ENCODE measurements around the gene SLC29A3. TPM values are rescaled to one million over a fixed set of nuclear protein-coding genes. Genes with fewer than 3 reads are reported as not detected.

The SLC29A3 gene
- total RNA-seq, 3 donors from 2014 or later (not counting 1 experiment from before 2014, with no cell fraction given), result 4.0 to 6.6 (median 5.3) TPM

DNA sequence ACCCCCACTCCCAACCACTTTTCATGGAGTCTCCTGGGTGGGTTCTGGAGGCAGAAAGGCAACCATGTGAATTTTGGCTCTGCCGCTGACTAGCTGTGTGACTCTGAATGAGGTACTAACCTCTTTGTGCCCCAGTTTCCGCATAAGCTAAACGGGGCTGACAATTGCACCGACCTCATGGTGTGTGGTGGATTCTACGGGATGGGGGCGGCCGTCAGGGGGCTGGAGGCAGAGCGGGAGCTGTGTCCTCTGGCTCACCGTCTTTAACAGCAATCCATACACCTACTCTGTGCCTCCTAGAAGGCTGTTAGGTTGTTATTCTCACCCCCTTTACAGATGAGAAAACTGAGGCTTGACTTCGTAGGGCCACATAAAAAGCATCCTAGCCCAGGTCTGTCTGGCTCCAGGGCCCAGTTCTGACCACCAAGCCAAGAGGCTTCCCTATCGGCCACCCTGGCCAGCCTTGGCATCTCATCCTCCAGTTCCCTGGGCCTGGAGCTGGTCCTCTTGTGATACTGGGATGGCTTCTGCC, 4.3 kb upstream of the SLC29A3 start:
- Mint-ChIP-seq H3K4me1 (peaks cover 5 to 17% of the 10 kb centered on the region in 2 donors), H3K27ac (no peak overlapping the region), H3K9me3 (no peaks in the 10 kb centered on the region), H3K36me3 (no peaks in the 10 kb centered on the region), H3K4me3 (no peak overlapping the region), H3K27me3 (ENCODE audit: low read depth in 2 of 2) (peaks cover 18 to 19% of the 10 kb centered on the region in 2 donors)
- Histone ChIP-seq H3K4me1 (ENCODE audit: control insufficient read depth, insufficient read depth, low read length) (peaks cover 15% of the 10 kb centered on the region), H3K27me3 (ENCODE audit: control insufficient read depth, insufficient read depth, low read length) (no peaks in the 10 kb centered on the region), H3K9me3 (ENCODE audit: control insufficient read depth, insufficient read depth, low read length) (no peaks in the 10 kb centered on the region), H3K4me3 (ENCODE audit: low read length) (no peak overlapping the region), H3K27ac (ENCODE audit: low read length) (no peak overlapping the region), H3K36me3 (ENCODE audit: control insufficient read depth, insufficient read depth, low read length) (no peaks in the 10 kb centered on the region)
- no peak for TF ChIP-seq CTCF (IDR thresholded peaks at IDR 0.05)
- 67% methylated on average over 11 of the region's 11 CpGs for WGBS (ENCODE audit: insufficient coverage)
- intact Hi-C loops (cut with micrococcal nuclease), result loop anchor here (1.0 to 5.0 kb wide), 4 partner anchors 256 to 582 kb away; no protein-coding TSS in a partner anchor
- DNase-seq, result no peak
- ATAC-seq, result no peak

- WGBS (ENCODE audit: insufficient coverage), result 29% methylated on average over 2 of the region's 3 CpGs
- intact Hi-C loops (cut with micrococcal nuclease), result loop anchor here (5.0 kb wide), 1 partner anchor 391 kb away; no protein-coding TSS in a partner anchor
These were observed 2.8 kb upstream of the SLC29A3 start for GRCh38 chr10:71316056-71316785.

GRCh38 chr10:71316786-71317160, 2.3 kb upstream of the SLC29A3 start:
- Mint-ChIP-seq H3K27ac (no peak overlapping the region), H3K4me1 (peaks cover 5 to 19% of the 10 kb centered on the region in 2 donors), H3K9me3 (no peaks in the 10 kb centered on the region), H3K36me3 (no peaks in the 10 kb centered on the region), H3K4me3 (no peak overlapping the region), H3K27me3 (ENCODE audit: low read depth in 2 of 2) (peaks cover 12 to 18% of the 10 kb centered on the region in 2 donors)
- no peak for TF ChIP-seq CTCF (IDR thresholded peaks at IDR 0.05)
- Histone ChIP-seq H3K4me3 (ENCODE audit: low read length) (no peak overlapping the region), H3K27ac (ENCODE audit: low read length) (no peak overlapping the region), H3K9me3 (ENCODE audit: control insufficient read depth, insufficient read depth, low read length) (no peaks in the 10 kb centered on the region), H3K36me3 (ENCODE audit: control insufficient read depth, insufficient read depth, low read length) (no peaks in the 10 kb centered on the region), H3K4me1 (ENCODE audit: control insufficient read depth, insufficient read depth, low read length) (peaks cover 25% of the 10 kb centered on the region), H3K27me3 (ENCODE audit: control insufficient read depth, insufficient read depth, low read length) (no peaks in the 10 kb centered on the region)
- DNase-seq (no peak), ATAC-seq (no peak)
- WGBS (ENCODE audit: insufficient coverage), result 70% methylated on average over 6 of the region's 6 CpGs
- intact Hi-C loops (cut with micrococcal nuclease), result loop anchor here (5.0 kb wide), 1 partner anchor 391 kb away; no protein-coding TSS in a partner anchor

More at GRCh38 chr10:71316056-71316785, 2.8 kb upstream of the SLC29A3 start:
- H3K27ac ChIP-seq (ENCODE audit: low read length), result no peak overlapping the region
- no peaks in the 10 kb centered on the region for H3K36me3 ChIP-seq (ENCODE audit: control insufficient read depth, insufficient read depth, low read length)
- H3K4me1 ChIP-seq (ENCODE audit: control insufficient read depth, insufficient read depth, low read length), result peaks cover 25% of the 10 kb centered on the region
- ATAC-seq (no peak), DNase-seq (no peak)
- H3K9me3 Mint-ChIP-seq, result no peaks in the 10 kb centered on the region
- H3K4me3 Mint-ChIP-seq, result no peak overlapping the region
- H3K9me3 ChIP-seq (ENCODE audit: control insufficient read depth, insufficient read depth, low read length), result no peaks in the 10 kb centered on the region
- no peaks in the 10 kb centered on the region for H3K36me3 Mint-ChIP-seq
- H3K27me3 ChIP-seq (ENCODE audit: control insufficient read depth, insufficient read depth, low read length), result no peaks in the 10 kb centered on the region
- H3K4me3 ChIP-seq (ENCODE audit: low read length), result no peak overlapping the region
- peaks cover 15 to 18% of the 10 kb centered on the region in 2 donors for H3K27me3 Mint-ChIP-seq (ENCODE audit: low read depth in 2 of 2)
- TF ChIP-seq CTCF (IDR thresholded peaks at IDR 0.05), result no peak
- no peak overlapping the region for H3K27ac Mint-ChIP-seq
- H3K4me1 Mint-ChIP-seq, result peaks cover 5 to 19% of the 10 kb centered on the region in 2 donors

Data from natural killer cell (primary cell).